A549 (cell line): Measurements from ENCODE around the gene EP300. TPM values are rescaled to one million over a fixed set of nuclear protein-coding genes. Genes with fewer than 3 reads are reported as not detected.
"Not testable (repeated sequence)": the region's sequence is repeated elsewhere in the genome, so short reads cannot be mapped to it uniquely, and the experiment has no call there.

Source experiments
- ATAC-seq, 2 experiments: fragments of 200-7000 bp in 1 of 2; fragments of >200 bp in 1 of 2; cut with Nextera tagmentation in 1 of 2; cut with Tn5 transposase in 1 of 2; 3 replicates each; pipeline versions ENCODE4 v1.8.0 to v1.9.1; 2018 to 2020; ENCODE audit warnings: mild to moderate bottlenecking in 1 of 2, moderate library complexity in 1 of 2
- CTCF ChIA-PET: fragments of 300-600 bp; sonication (Branson Sonifier 250); formaldehyde crosslinking; extraction: SDS; loops from one replicate; lab custom pipeline; 2021; ENCODE audit warnings: antibody characterized with exemption, inconsistent platforms; lab: Yijun Ruan, JAX
- POLR2A ChIA-PET: fragments of 350-600 bp; formaldehyde crosslinking; extraction: SDS; loops from one replicate; lab custom pipeline; 2021; ENCODE audit warnings: antibody characterized with exemption, inconsistent platforms; lab: Yijun Ruan, JAX
- DNase-seq, 2 experiments: peaks; one replicate each; pipeline versions ENCODE4 v3.0.0 to v3.0.0-alpha.2; 2011 to 2016; ENCODE audit warnings: low read depth in 1 of 2, low spot score in 1 of 2
- FAIRE-seq: peaks from 2 replicates; lab custom pipeline; 2011; peaks lifted over from hg19 to GRCh38; lab: Jason Lieb, UNC
- H3K27ac ChIP-seq, 2 experiments: fragments of >200 bp; sonication (Bioruptor Twin); formaldehyde crosslinking; 3 replicates each; pipeline ENCODE4 v1.5.1; 2016 to 2017
- H3K4me1 ChIP-seq: fragments of >200 bp; sonication (Bioruptor Twin); formaldehyde crosslinking; 3 replicates; pipeline ENCODE4 v1.6.1; 2016
- H3K4me2 ChIP-seq: fragments of >200 bp; sonication (Bioruptor Twin); formaldehyde crosslinking; 3 replicates; pipeline ENCODE4 v1.6.1; 2016
- H3K4me3 ChIP-seq: fragments of >200 bp; sonication (Bioruptor Twin); formaldehyde crosslinking; 3 replicates; pipeline ENCODE4 v1.5.1; 2016
- H3K9me3 ChIP-seq: fragments of >200 bp; sonication (Bioruptor Twin); formaldehyde crosslinking; 3 replicates; pipeline ENCODE4 v1.6.1; 2016
- BHLHE40 ChIP-seq: IDR thresholded peaks from 2 replicates; pipeline ENCODE4 v1.6.1; 2012; ENCODE audit warnings: low read depth, low read length, inconsistent platforms
- CBX2 ChIP-seq: fragments of 200-600 bp; sonication (generic); IDR thresholded peaks from 2 replicates; pipeline ENCODE4 v1.6.1; 2016; ENCODE audit warnings: low read depth, mild to moderate bottlenecking, borderline replicate concordance
- CHD2 ChIP-seq: fragments of 150-350 bp; IDR thresholded peaks from 2 replicates; pipeline ENCODE4 v1.6.1; 2014; ENCODE audit warnings: low read length; ENCODE audit not compliant: partially characterized antibody
- ELK1 ChIP-seq: fragments of 150-350 bp; IDR thresholded peaks from 2 replicates; pipeline ENCODE4 v1.6.1; 2014; ENCODE audit warnings: low read depth, mild to moderate bottlenecking, low read length
- FOSL2 ChIP-seq, 2 experiments: fragments of 450-650 bp in 1 of 2; fragments of >200 bp in 1 of 2; sonication (Bioruptor Twin) in 1 of 2; formaldehyde crosslinking; IDR thresholded peaks; 2 replicates each; pipeline versions ENCODE4 v1.5.0 to v1.6.1; 2016 to 2020; ENCODE audit warnings: mild to moderate bottlenecking in 1 of 2, moderate library complexity in 1 of 2
- HMGXB4 ChIP-seq: fragments of 250-450 bp; sonication (Bioruptor Pico); IDR thresholded peaks from 2 replicates; pipeline ENCODE4 v1.5.0; 2021; ENCODE audit warnings: mild to moderate bottlenecking, moderate library complexity, borderline replicate concordance
- JUNB ChIP-seq: fragments of >200 bp; sonication (Bioruptor Twin); formaldehyde crosslinking; IDR thresholded peaks from 2 replicates; pipeline ENCODE4 v1.6.1; 2016
- MAZ ChIP-seq: fragments of 150-350 bp; IDR thresholded peaks from 2 replicates; pipeline ENCODE4 v1.6.1; 2014; ENCODE audit warnings: antibody characterized with exemption, low read depth, low read length, borderline replicate concordance
- RARB ChIP-seq: fragments of 250-450 bp; sonication (Bioruptor Pico); IDR thresholded peaks from 2 replicates; pipeline ENCODE4 v1.8.0; 2021; ENCODE audit warnings: mild to moderate bottlenecking, moderate library complexity
- RNF2 ChIP-seq: fragments of 200-600 bp; sonication (generic); IDR thresholded peaks from 2 replicates; pipeline ENCODE4 v1.6.1; 2016; ENCODE audit warnings: low read depth, mild to moderate bottlenecking, antibody characterized with exemption, moderate library complexity, borderline replicate concordance
- TFCP2L1 ChIP-seq: fragments of 250-450 bp; sonication (Bioruptor Pico); IDR thresholded peaks from 2 replicates; pipeline ENCODE4 v1.5.0; 2021; ENCODE audit warnings: mild to moderate bottlenecking
- ZC3H11A ChIP-seq: fragments of 450-650 bp; IDR thresholded peaks from 2 replicates; pipeline ENCODE4 v1.6.1; 2014; ENCODE audit warnings: antibody characterized with exemption, mild to moderate bottlenecking
- WGBS: methylation state at CpG from one replicate; pipeline ENCODE4 v1.1.6; 2017; ENCODE audit errors: missing lambda C conversion rate; 5-methylcytosine and 5-hydroxymethylcytosine counted together
- polyA plus RNA-seq, 4 experiments: library from polyadenylated mRNA; depleted of rRNA in 3 of 4; stranded (reverse); fragments of >200 nt; fragmentation: RNase III in 1 of 4; extraction: RNeasy Plus Mini Kit Qiagen cat#74134 plus additional on column Dnase treatment in 1 of 4; gene quantifications; 2 replicates in 3 of 4; 3 replicates in 1 of 4; pipeline ENCODE4 v1.2.3, GENCODE V29; 2011 to 2017

Gene EP300
- polyA plus RNA-seq, 2 of the 4 experiments (the other 2 are of a cell fraction): 15.5 to 18.2 TPM

- TF ChIP-seq MAZ (no peak), HMGXB4 (CRISPR knock-in tag) (no peak), BHLHE40 (no peak), TFCP2L1 (no peak), ZC3H11A (no peak), CHD2 (no peak)
These were observed 35.3 kb upstream of the EP300 start (continued) for GRCh38 chr22:41057076-41057475.

GRCh38 chr22:41062146-41062545 lies 30.2 kb upstream of the EP300 start:
- Histone ChIP-seq H3K4me1 (no peaks in the 10 kb centered on the region), H3K9me3 (no peaks in the 10 kb centered on the region), H3K4me3 (no peak overlapping the region), H3K4me2 (no peak overlapping the region), H3K27ac (no peak overlapping the region)
- DNase-seq (no peak), FAIRE-seq (no peak), ATAC-seq (no peak)
- ChIA-PET CTCF (interaction anchor here (0.6 kb wide), 1 partner anchor 429 kb away, joined by 3 read pairs; no protein-coding TSS in a partner anchor), POLR2A (no interaction called here)
- 68% methylated on average over 6 of the region's 6 CpGs for WGBS
- TF ChIP-seq FOSL2 (IDR thresholded peaks at IDR 0.05) (no peak), FOSL2 (CRISPR knock-in tag; IDR thresholded peaks at IDR 0.05) (no peak), ELK1 (no peak), TFCP2L1 (no peak), CBX2 (no peak), JUNB (no peak), RNF2 (no peak), RARB (CRISPR knock-in tag) (no peak)

GRCh38 chr22:41064326-41064725 lies 28.1 kb upstream of the EP300 start:
- H3K9me3 ChIP-seq, H3K4me1 ChIP-seq, H3K4me3 ChIP-seq, FAIRE-seq, H3K27ac ChIP-seq, CTCF ChIA-PET, DNase-seq, H3K4me2 ChIP-seq, ATAC-seq, POLR2A ChIA-PET: not testable (repeated sequence)
- WGBS: 88% methylated on average over 11 of the region's 15 CpGs

- 85% methylated on average over 4 of the region's 8 CpGs for WGBS
- H3K4me2 ChIP-seq, POLR2A ChIA-PET, H3K27ac ChIP-seq, DNase-seq, H3K4me3 ChIP-seq, ATAC-seq, CTCF ChIA-PET, H3K9me3 ChIP-seq, FAIRE-seq, H3K4me1 ChIP-seq: not testable (repeated sequence)
These were observed 26.1 kb upstream of the EP300 start for GRCh38 chr22:41066341-41066740.

GRCh38 chr22:41067968-41068367 lies 24.4 kb upstream of the EP300 start:
- WGBS: 69% methylated on average over 10 of the region's 10 CpGs
- POLR2A ChIA-PET: not testable (repeated sequence)

More at GRCh38 chr22:41067968-41068367, 24.4 kb upstream of the EP300 start:
- not testable (repeated sequence) for H3K27ac ChIP-seq, H3K4me1 ChIP-seq, H3K9me3 ChIP-seq, H3K4me2 ChIP-seq, DNase-seq, ATAC-seq, H3K4me3 ChIP-seq, FAIRE-seq
- CTCF ChIA-PET: interaction anchor here (0.6 to 1.1 kb wide), 3 partner anchors 26 to 216 kb away, joined by 3 to 4 read pairs (median 3); no protein-coding TSS in a partner anchor
